ENCODE measurements around the gene ZNF605. TPM values are rescaled to one million over a fixed set of nuclear protein-coding genes. Genes with fewer than 3 reads are reported as not detected.

Gene ZNF605
- total and polyA plus RNA-seq, 10 of the 15 experiments (the other 5 are each of a cell fraction or from before 2014, with no cell fraction given) = 0.95 to 4.8 (median 2.5) TPM

- no peak for TF ChIP-seq ZBTB11 (CRISPR knock-in tag; IDR thresholded peaks at IDR 0.05)
- peak; percentile 94 for TF ChIP-seq RUNX3 (IDR thresholded peaks at IDR 0.05; ENCODE audit: low read length)
- TF ChIP-seq BRCA1 (IDR thresholded peaks at IDR 0.05; ENCODE audit: low read depth, low read length) = peak; percentile 55; the same call in 1 of the 2 replicates
- TF ChIP-seq MYB (IDR thresholded peaks at IDR 0.05; ENCODE audit: borderline replicate concordance, low read depth, low read length) = no peak
- TF ChIP-seq PRDM15 (CRISPR knock-in tag; IDR thresholded peaks at IDR 0.05) = no peak
- no peak for TF ChIP-seq STAT3 (IDR thresholded peaks at IDR 0.05; ENCODE audit: low read depth, low read length)
- TF ChIP-seq POLR2AphosphoS5 (IDR thresholded peaks at IDR 0.05; ENCODE audit: low read length) = peak; percentile 92
- no peak for TF ChIP-seq YBX1 (IDR thresholded peaks at IDR 0.05)
- no peak for TF ChIP-seq BCL3 (IDR thresholded peaks at IDR 0.05; ENCODE audit: borderline replicate concordance, insufficient read depth, low read depth, low read length, poor library complexity, severe bottlenecking)
- no peak for TF ChIP-seq ZNF24 (IDR thresholded peaks at IDR 0.05)
- no peak for TF ChIP-seq NFYA (IDR thresholded peaks at IDR 0.05; ENCODE audit: borderline replicate concordance, low read depth, low read length)
- TF ChIP-seq CEBPB (IDR thresholded peaks at IDR 0.05; ENCODE audit: borderline replicate concordance in 1 of 2, low read depth in 2 of 2, low read length in 2 of 2) = no peak
- TF ChIP-seq NFXL1 (IDR thresholded peaks at IDR 0.05; ENCODE audit: borderline replicate concordance) = no peak
- TF ChIP-seq TCF7 (IDR thresholded peaks at IDR 0.05; ENCODE audit: borderline replicate concordance) = no peak
- no peak for TF ChIP-seq FOS (IDR thresholded peaks at IDR 0.05; ENCODE audit: borderline replicate concordance, extremely low read depth, insufficient read length)
- TF ChIP-seq ZNF207 (IDR thresholded peaks at IDR 0.05; ENCODE audit: borderline replicate concordance) = peak; percentile 81; the same call in 1 of the 2 replicates
- peak; percentile 59 for TF ChIP-seq SIX5 (IDR thresholded peaks at IDR 0.05; ENCODE audit: low read depth, low read length, severe bottlenecking)
- TF ChIP-seq MEF2A (IDR thresholded peaks at IDR 0.05; ENCODE audit: insufficient read depth, low read depth, low read length) = 0 out of 2 replicates have a peak, but pooled peaks have one; percentile 7
- peak; percentile 75; the same call in 1 of the 2 replicates for TF ChIP-seq TAF1 (IDR thresholded peaks at IDR 0.05; ENCODE audit: borderline replicate concordance, low read depth, low read length)
These were observed 68.4 kb downstream of the ZNF605 start, which contains the start of gene CHFR (continued) for GRCh38 chr12:132887513-132888351.

Measured in GM12878 (cell line).